ENCODE data around the gene ISG15.
"Not testable (repeated sequence)": the region's sequence is repeated elsewhere in the genome, so short reads cannot be mapped to it uniquely, and the experiment has no call there.

Gene ISG15

GRCh38 chr1:1026599-1027413 lies 13.5 kb downstream of the ISG15 start:
- TF ChIP-seq CTCF (IDR thresholded peaks at IDR 0.05; ENCODE audit: low read depth, low read length) = no peak
- Histone ChIP-seq H3K9me3 (no peaks in the 10 kb centered on the region), H3K27me3 (no peaks in the 10 kb centered on the region; the same call in 1 of the 2 replicates), H3K4me3 (ENCODE audit: low read depth, low read length) (no peak overlapping the region), H3K36me3 (no peaks in the 10 kb centered on the region), H3K4me1 (no peaks in the 10 kb centered on the region)
- no peak for DNase-seq

- no peaks in the 10 kb centered on the region for H3K36me3 ChIP-seq
- no peaks in the 10 kb centered on the region for H3K9me3 ChIP-seq
- H3K27me3 ChIP-seq = no peaks in the 10 kb centered on the region; the same call in 1 of the 2 replicates
- TF ChIP-seq CTCF (IDR thresholded peaks at IDR 0.05; ENCODE audit: low read depth, low read length) = no peak
- no peaks in the 10 kb centered on the region for H3K4me1 ChIP-seq
- H3K4me3 ChIP-seq (ENCODE audit: low read depth, low read length) = no peak overlapping the region
- DNase-seq = no peak
Measured at GRCh38 chr1:1027791-1028190, 14.5 kb downstream of the ISG15 start.

DNA sequence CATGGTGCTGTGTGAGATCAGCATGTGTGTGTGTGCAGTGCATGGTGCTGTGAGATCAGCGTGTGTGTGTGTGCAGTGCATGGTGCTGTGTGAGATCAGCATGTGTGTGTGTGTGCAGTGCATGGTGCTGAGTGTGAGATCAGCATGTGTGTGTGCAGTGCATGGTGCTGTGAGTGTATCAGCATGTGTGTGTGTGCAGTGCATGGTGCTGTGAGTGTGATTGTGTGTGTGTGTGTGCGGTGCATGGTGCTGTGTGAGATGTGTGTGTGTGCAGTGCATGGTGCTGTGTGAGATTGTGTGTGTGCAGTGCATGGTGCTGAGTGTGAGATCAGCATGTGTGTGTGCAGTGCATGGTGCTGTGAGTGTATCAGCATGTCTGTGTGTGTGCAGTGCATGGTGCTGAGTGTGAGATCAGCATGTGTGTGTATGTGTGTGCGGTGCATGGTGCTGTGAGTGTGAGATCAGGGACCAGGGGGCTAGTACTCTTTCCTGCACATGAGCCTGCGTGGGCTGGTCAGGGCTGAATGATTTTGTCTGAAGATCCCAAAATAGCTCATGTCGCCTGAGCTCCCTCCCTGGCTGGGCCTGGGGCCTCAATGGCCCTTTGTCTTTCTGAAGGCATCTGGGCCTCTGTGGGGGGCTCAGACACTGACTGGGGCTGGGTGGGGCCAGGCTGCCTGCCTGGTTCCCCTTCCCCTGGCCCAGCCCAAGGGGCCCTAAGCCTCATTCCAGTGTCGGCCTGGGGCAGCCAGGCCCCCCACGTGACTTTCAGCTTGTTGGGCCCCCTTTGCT lies 17.8 kb downstream of the ISG15 start:
- H3K36me3 ChIP-seq; H3K4me3 ChIP-seq (ENCODE audit: low read depth, low read length); H3K4me1 ChIP-seq; H3K9me3 ChIP-seq; DNase-seq: not testable (repeated sequence)
- peaks cover 16% of the 10 kb centered on the region for H3K27me3 ChIP-seq

- Histone ChIP-seq H3K27me3 (peaks cover 16% of the 10 kb centered on the region), H3K9me3 (no peaks in the 10 kb centered on the region), H3K4me1 (no peaks in the 10 kb centered on the region), H3K36me3 (no peaks in the 10 kb centered on the region), H3K4me3 (ENCODE audit: low read depth, low read length) (no peak overlapping the region)
- TF ChIP-seq CTCF (IDR thresholded peaks at IDR 0.05; ENCODE audit: low read depth, low read length) = no peak
- DNase-seq = no peak
Measured at GRCh38 chr1:1031659-1032235, 18.4 kb downstream of the ISG15 start.

DNA sequence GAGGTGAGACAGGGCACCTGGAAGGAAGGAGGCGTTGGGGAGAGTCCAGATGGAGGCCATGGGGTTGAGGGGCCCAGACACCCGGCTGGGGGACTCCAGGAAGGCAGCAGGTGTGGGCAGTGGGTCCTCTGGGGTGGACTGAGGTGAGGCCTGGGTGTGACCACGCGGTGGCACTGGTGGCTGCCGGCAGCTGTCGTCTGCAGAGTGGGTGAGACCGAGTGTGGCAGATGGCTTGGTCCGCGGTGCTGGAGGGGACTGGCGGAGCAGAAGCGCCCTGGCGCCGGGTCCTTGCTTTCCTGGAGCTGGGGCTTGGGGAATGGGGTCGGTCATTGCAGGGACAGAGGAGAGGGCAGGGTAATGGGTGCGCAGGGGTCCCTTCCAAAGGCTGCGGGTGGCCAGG lies 19.1 kb downstream of the ISG15 start:
- peak; percentile 73 for DNase-seq
- Histone ChIP-seq H3K36me3 (no peaks in the 10 kb centered on the region), H3K9me3 (no peaks in the 10 kb centered on the region), H3K4me1 (no peaks in the 10 kb centered on the region), H3K27me3 (peaks cover 16% of the 10 kb centered on the region), H3K4me3 (ENCODE audit: low read depth, low read length) (peak overlapping the region; percentile 38)
- TF ChIP-seq CTCF (IDR thresholded peaks at IDR 0.05; ENCODE audit: low read depth, low read length) = peak; percentile 30

DNA sequence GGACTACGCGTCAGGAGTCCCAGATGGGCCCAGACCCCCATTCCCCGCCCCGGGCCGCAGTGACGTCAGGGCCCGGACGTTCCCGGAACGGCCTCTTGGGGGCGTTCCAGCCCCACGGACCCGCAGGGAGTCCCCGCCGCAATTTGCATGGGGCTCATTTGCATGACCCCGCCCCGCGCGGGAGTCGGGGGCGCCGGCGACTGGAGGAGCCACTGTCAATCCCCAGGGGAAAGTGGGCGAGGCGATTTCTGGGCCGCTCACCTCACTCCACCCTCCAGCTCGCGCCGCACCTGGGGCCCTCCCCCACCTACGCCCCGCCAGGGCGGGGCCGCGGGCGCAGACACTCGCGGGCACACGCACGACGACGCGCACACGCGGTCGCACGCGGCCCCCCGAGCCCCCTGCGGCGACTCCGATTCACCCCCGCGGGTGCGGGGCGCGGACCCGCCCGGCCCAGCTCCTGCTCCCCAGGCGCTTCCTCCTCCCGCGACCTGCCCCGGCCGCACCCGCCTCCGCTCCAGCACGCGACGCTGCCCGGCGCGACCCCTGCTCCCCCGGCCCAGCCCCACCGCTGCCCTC lies 19.8 kb downstream of the ISG15 start:
- DNase-seq = peak; percentile 97
- peak overlapping the region; percentile 38 for H3K4me3 ChIP-seq (ENCODE audit: low read depth, low read length)
- peaks cover 16% of the 10 kb centered on the region for H3K27me3 ChIP-seq
- no peaks in the 10 kb centered on the region for H3K9me3 ChIP-seq
- no peaks in the 10 kb centered on the region for H3K4me1 ChIP-seq
- no peaks in the 10 kb centered on the region for H3K36me3 ChIP-seq
- TF ChIP-seq CTCF (IDR thresholded peaks at IDR 0.05; ENCODE audit: low read depth, low read length) = peak; percentile 77

Data from BE2C (cell line).